Inferior parietal cortex (tissue), 1 donor: Measurements from ENCODE around the gene SYVN1.

Experiments
- DNase-seq: peaks from one replicate; pipeline ENCODE4 v3.0.0-alpha.2; 2016; ENCODE audit errors: extremely low spot score

The SYVN1 gene

DNA sequence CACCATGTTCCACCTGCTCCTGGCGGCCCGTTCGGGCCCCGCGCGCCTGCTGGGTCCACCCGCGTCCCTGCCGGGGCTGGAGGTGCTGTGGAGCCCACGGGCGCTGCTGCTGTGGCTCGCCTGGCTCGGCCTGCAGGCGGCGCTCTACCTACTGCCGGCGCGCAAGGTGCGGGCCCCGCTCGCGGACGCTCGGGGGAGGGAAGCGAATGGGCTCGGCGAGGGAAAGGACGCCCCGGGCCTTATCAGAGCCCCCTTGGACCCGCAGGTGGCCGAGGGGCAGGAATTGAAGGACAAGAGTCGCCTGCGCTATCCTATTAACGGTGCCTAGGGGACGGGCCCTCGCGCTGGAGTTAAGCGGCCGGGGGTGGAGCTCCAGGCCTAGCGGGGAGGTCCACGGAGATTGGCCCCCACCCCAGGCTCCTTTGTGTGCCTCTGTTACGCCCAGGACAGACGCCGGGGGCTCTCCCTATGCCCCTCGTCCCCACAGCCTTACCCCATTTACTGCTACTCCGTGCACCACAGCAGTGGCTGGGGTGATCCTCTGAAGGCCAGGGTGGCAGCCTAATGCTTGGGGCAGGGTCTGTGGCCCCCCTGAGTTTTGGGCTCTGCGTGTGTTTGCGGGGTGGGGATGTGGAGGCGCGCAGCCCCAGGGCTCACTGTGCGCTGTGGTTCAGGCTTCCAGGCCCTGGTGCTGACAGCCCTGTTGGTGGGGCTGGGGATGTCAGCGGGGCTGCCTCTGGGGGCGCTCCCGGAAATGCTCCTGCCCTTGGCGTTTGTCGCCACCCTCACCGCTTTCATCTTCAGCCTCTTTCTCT, 21.6 kb downstream of the SYVN1 start:
- DNase-seq: no peak

DNA sequence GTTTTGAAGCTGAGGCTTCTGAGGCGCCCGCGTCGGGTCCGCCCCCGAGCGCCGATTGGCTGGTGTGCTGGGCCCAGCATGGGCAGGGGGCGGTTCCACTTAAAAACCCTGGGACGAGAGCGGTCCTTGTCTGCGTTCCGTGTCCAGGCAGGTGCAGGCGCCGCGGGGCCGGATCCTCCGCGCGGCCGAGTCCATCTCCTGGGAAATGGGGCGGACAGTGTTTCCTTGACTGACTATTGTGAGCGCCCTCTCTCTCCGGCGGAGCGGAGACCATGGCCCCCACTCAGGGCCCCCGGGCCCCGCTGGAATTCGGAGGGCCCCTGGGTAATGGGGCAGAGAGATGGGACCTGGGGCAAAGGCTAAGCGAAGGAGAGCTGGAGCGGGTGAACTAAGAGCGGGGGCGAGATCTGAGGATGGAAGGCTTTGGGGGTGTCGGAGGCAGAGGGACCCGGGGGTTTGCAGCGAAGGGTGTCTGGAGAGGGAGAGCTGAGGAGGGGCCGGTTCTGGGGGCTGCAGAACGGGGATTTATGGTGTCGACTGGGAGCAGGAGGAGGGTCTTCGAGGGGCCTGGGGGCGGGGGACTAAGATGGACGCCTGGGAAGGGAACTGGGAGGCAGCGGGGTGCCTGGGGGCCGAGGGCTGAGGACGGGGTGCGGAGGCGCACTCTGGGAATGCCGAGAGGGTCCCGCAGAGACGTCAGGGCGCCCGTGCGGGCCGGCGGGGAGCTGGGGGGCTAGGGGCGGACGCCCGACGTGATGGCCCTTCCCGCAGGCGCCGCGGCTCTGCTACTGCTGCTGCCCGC, 22.4 kb downstream of the SYVN1 start, which contains the start of gene TM7SF2:
Gene TM7SF2 (plus strand): TSS at position 129 of the 802 bp plus-strand sequence. CDS start 144 bp downstream, at position 273.
- peak; percentile 93 for DNase-seq

DNA sequence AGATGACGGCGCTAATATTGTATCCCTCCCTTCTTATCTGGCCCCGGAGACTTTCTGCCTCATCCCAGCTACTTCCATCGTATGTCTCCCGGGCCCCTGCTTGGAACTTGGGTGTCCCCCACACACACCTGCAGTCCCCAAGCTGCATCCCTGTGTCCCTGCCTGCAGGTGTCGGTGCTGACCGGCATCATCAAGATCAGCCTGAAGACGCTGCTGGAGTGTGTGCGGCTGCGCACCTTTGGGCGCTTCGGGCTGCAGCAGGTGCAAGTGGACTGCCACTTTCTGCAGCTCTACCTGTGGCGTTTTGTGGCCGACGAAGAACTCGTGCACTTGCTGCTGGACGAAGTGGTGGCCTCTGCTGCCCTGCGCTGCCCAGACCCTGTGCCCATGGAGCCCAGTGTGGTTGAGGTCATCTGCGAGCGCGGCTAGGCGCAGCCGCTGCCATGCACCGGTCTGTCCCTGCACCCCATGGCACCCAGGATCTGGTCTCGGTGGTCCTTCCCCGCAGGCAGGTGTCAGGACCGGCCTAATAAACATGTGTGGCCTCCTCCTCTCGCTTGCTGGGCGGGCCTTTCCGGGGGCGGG, 23.1 kb downstream of the SYVN1 start:
- DNase-seq: no peak

DNA sequence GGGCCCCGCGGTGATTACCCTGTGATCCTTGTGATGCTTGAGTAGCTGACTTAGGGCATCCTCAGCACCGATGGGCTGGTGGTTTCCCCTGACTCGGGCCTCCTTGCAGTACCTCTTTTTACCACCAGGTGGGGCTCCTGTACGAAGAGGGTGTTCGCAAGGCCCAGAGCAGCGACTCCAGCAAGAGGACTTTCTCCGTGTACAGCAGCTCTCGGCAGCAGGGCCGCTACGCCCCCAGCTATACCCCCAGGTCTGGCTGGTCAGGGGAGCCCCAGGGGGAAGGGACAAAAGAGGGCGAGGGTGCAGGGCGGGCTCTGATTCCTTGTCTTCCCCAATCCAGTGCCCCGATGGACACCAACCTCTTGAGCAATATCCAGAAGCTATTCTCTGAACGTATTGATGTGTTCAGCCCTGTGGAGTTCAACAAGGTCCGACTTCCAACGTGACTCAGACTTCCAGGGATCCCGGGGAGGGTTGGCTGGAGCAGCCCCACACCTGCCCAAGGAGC, 23.9 kb downstream of the SYVN1 start:
- DNase-seq: peak; percentile 95

DNA sequence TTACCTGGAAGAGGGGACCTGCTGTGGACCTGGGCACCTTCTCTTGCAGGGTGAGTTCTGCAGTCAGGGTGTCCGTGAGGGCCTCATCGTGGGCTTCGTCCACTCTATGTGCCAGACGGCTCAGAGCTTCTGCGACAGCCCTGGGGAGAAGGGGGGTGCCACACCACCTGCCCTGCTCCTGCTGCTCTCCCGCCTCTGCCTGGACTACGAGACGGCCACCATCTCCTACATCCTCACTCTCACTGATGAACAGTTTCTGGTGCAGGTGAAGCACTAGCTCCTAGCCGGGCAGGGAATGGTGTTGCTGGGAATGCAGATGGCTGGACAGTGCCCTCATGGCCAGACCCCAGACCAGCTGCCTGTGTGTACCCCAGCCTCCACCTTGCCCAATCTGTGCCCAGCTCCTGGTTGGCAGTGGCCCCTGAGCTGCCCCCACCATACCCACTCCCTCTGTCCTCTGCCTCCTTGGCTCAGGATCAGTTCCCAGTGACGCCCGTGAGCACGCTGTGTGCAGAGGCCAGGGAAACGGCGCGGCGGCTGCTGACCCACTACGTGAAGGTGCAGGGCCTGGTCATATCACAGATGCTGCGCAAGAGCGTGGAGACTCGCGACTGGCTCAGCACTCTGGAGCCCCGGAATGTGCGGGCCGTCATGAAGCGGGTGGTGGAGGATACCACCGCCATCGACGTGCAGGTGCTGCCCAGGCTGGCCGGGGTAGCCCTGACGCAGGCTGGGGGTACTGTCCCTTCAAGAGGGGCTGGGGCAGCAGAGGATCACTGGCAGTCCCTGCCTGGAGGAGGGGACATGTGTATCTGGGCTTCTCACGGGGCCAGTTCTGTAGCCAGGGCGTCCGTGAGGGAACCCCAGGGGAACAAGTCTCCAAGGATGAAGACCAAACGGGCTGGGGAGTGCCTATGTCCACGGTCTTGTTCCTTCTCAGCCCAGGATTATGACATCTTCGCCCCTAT, 24.8 kb downstream of the SYVN1 start:
- DNase-seq: no peak

DNA sequence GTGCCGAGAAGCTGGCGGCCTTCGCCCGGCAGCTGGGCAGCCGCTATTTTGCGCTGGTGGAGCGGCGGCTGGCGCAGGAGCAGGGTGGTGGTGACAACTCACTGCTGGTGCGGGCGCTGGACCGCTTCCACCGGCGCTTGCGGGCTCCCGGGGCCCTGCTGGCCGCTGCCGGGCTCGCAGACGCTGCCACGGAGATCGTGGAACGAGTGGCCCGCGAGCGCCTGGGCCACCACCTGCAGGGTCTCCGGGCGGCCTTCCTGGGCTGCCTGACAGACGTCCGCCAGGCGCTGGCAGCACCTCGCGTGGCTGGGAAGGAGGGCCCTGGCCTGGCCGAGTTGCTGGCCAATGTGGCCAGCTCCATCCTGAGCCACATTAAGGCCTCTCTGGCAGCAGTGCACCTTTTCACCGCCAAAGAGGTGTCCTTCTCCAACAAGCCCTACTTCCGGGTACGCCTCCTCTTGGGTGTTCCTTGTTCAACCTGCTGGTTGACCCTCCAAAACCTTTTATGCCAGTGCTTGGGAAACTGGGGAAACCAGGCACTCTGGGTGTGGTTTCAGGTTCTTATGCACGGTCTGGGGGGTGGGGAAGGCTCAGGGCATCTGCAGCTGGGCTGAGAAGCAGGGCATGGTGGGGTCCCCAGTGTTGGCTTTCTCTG, 25.7 kb downstream of the SYVN1 start:
- DNase-seq: no peak

DNA sequence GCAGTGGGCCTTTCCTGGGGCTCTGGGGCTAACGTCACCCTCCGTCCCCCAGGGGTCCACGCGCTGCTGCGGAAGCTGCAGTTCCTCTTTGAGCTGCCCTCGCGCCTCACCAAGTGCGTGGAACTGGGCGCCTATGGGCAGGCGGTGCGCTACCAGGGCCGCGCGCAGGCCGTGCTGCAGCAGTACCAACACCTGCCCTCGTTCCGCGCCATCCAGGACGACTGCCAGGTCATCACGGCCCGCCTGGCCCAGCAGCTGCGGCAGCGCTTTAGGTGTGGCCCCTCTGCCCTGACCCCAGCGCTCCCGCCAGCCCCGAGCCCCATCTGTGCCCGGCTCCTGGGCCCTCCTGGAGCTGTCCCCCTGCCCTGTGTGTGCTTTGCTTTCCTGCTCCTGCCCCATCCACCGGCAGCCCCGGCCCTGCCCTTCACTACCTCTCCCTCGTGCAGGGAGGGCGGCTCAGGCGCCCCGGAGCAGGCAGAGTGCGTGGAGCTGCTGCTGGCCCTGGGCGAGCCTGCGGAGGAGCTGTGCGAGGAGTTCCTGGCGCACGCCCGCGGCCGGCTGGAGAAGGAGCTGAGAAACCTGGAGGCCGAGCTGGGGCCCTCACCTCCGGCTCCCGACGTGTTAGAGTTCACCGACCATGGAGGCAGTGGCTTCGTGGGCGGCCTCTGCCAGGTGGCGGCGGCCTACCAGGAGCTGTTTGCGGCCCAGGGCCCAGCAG, 26.4 kb downstream of the SYVN1 start:
- DNase-seq: no peak

DNA sequence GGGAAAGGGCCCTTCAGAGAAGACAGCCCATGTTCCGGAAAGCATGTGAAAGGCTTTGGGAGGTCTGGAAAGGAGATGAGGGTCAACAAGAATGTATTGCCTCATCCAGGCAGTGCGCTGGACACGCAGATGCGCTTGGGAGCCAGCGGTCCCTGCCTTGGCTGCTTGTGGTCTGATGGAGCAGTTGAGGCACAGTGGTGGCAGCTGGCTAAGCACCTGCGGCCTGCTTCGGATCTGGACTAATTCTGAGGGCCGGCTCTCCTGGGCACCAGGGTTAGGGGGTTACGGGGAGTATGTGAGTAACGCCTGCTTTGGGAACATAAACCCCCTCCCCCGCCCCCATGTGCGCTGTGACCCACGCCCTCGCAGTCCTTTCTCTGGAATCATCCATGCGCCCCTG, 27.2 kb downstream of the SYVN1 start:
- no peak for DNase-seq

DNA sequence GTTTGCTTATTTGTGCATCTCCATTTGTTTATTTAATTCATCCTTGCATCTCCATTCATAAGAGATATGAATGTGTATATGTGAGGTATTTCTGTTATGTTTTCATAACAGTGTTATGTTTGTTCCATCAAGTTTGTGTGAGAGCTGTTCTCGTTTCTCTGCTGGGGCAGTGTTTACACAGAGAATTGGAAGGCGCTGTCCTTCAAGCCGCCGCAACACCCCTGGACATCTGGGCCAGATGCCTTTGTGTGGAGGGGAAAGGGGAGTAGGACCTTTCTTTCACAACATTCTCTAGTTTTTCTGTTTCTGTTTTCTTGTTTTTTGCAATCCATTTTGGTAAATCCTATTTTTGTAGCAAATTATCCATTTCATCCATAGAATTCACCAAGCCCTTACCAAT, 29.7 kb downstream of the SYVN1 start:
- no peak for DNase-seq

DNA sequence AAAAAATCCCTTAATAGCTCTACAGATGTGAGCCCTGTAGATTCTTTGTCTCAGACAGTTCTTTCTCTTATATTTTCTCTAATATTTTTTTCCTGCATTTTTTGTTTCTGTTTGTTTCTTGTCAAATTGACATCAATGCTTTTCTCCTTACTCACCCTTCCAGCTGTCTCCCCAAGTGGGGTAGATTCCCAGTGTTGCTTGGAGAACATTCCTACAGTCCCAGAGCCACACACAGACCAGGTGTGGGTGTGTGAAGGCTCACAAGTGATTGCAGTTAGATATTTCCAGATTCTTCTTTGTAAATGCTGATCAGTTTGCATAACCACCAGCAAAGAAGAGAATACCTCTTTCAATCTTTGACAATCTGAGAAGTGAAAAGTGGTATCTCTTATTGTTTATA, 30.8 kb downstream of the SYVN1 start:
- no peak for DNase-seq

DNA sequence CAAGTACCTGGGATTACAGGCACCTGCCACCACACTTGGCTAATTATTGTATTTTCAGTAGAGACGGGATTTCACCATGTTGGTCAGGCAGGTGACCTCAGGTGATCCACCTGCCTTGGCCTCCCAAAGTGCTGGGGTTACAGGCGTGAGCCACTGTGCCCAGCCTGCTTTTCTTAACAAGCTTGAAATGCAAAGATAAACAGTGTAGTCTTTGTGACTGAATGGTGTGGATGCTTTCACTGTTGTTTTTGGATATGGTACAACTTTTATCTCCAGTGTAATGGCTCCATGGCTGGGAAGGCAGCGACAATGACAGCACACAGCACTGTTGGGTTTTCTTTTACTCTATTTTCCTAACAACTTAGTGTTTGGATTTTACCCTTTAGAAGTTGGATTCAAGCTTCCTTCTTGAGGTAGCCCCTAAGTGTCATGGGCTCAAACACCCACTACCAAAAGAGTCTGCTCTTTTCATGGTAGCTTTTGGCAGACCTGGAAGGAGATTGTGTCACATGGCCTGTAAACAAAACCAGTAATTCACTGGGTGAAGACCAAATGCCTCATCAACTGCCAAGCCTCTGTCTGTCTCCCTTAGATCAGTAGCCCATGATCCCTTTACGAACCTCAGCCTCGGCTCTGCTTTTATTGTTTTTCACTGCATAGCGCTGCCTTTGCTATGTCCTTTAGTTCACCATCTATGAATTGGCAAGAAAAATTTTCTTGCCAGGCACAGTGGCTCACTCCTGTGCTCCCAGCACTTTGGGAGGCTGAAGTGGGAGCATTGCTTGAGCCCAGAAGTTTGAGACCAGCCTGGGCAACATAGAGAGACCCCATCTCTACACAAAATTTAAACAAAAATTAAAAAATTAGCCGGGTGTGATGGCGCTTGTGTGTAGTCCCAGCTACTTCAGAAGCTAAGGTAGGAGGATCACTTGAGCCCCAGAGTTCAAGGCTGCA, 31.9 kb downstream of the SYVN1 start:
- DNase-seq: peak; percentile 66

DNA sequence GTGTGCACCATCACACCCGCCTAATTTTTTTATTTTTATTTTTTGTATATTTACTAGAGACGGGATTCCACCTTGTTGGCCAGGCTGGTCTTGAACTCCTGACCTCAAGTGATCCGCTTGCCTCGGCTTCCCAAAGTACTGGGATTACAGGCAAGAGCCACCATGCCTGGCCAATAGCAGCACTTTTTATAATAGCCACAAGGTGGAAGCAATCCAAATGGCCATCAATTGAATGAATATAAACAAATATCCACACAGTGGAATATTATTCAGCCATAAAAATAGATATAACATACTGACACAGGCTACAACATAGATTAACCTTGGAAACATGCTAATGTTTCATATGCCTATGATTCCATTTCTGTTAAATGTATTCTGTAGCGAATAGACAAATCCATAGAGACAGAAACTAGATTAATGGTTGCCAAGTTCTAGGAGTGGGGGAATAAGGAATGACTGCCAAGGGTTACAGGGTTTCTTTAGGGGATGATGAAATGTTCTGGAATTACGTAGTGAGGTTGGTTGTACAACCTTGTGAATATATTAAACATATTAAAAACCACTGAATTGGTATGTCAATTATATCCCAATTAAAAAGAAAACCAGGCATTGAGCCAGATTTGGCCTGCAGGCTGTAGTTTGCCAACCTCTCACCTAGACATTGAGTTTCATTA, 33.5 kb downstream of the SYVN1 start:
- no peak for DNase-seq

DNA sequence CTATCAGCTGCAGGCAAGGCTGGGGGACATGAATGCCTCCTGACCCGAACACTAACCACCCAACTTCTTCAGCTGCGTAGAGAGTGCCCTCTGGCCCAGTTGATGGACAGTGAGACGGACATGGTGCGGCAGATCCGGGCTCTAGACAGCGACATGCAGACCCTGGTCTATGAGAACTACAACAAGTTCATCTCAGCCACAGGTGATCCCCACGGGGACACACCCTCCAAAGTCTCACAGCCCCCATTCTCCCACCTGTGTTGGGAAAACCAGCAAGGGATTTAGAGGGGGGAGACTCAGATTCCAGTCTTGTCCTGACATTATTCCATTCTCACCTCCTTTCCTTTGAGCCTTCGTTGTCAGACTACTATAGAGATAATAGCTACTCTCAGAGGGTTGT, 37.4 kb downstream of the SYVN1 start:
- DNase-seq: no peak

DNA sequence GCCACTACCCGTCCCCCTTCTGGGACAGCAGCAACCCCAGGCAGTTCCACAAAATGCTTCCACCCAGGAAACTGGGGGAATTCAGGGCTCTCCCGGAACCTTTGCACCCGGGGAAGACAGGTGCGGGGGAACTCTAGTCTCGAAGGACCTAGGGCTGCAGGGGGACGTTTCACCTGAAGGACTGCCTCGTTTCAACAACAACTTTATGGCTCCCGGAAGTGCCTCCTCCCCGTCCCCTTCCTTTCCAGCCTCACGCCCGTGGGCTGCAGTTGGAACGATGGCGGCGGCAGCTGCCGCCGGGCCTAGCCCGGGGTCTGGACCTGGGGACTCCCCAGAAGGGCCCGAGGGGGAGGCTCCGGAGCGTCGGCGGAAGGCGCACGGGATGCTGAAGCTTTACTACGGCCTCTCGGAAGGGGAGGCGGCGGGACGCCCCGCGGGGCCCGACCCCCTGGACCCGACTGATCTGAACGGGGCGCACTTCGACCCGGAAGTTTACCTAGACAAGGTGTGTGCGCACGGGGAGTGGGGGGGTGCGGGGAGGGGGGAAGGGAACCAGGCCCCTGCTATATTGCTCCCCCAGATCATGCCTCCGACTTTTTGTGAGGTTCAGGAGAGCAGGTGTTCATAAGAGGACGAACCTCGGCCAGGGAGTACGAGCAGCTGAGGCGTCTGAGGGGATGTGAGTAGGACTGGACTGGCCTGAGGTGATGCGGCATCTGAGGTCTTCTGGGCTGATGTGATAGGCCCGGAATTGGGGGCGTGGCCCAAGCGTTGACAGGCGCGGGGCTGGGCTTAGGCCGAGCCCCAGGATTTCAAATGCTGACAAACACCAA, 38.1 kb downstream of the SYVN1 start, which contains the start of gene VPS51:
Gene VPS51 (plus strand): TSS at position 241 of the 833 bp plus-strand sequence. CDS start 37 bp downstream, at position 278.
- peak; percentile 89 for DNase-seq

DNA sequence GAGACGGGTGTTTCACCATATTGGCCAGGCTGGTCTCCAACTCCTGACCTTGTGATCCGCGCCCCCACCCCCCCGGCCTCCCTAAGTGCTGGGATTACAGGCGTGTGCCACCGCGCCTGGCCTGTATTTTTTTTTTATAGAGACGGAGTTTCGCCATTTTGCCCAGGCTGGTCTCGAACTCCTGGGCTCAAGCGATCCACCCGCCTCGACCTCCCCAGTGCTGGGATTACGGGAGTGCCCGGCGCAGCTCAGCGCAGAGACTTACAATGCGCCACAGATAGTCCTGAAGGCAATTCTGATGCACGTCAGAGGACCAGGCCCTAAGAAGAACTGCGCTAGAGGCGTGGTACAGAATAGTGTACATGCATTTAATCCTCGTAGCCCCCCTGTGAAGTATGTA, 38.9 kb downstream of the SYVN1 start:
- DNase-seq: no peak

DNA sequence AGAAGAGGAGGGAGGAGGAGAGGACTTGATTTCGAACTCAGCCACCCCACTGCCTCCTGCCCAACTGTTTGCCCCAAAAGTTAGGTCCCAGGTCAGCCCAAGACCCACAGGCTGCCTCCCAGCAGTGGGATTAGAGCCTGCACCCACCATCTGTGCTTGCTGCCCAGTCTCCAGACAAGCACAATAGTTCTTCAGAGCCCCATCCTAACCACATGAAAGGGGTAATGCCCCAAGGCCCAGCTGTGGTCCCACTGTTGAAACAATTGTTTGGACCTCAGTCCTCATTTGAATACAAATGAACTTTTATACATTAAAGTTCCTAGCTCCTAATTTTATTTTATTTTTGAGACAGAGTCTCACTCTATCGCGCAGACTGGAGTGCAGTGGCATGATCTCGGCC, 43.7 kb downstream of the SYVN1 start:
- peak; percentile 34 for DNase-seq

DNA sequence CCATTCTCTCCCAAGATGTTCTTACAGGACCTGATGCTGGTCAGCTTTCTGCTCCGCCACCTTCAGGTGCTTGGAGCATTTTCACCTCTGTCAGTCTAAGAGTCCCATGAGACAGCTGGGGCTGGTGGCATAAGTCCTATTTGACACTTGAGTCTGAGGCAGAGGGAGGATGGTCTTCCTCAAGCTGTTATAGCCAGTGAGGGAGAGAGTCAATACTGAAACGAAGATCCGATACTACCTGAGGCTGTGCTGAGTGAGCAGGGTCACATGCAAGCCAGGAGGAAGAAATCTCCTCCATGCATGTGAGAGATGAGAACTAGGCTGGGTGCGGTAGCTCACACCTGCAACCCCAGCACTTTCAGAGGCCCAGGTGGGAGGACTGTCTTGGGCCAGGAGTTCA, 44.7 kb downstream of the SYVN1 start:
- no peak for DNase-seq
